Lower leg skin (tissue), 3 donors: ENCODE data around the gene SLC9A9.

Experiments
- POLR2A ChIP-seq, 2 donors: fragments of 450-650 bp; IDR thresholded peaks; one replicate each; pipeline ENCODE4 v1.6.1; 2016 to 2017; ENCODE audit warnings: antibody characterized with exemption in 2 of 2, mild to moderate bottlenecking in 1 of 2, moderate library complexity in 1 of 2
- TF ChIP-seq, protein P1 (sequence below), 3 donors: fragments of 450-650 bp; IDR thresholded peaks; one replicate each; pipeline ENCODE4 v1.5.1; 2016; ENCODE audit warnings: antibody characterized with exemption in 3 of 3, mild to moderate bottlenecking in 3 of 3, moderate library complexity in 2 of 3

DNA sequence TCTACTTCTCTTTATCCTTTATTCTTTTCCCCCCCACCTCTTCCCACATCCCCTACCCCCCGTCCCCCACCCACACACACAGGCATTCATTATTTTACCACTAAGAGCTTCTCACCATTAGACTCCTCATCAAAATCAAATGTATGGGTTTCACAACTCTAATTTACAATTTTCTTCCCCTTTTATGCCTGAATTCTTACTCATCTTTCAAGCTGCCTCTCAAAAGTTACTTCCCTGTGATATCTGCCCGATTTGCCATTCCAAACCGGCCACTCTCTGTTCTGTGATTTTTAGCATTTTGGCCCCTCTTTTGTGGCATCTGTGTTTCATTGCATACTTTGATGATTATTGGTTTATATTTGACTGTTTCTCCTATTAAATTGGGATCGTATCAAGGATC is 42.2 kb downstream of the SLC9A9 start:
- TF ChIP-seq, protein P1, sequence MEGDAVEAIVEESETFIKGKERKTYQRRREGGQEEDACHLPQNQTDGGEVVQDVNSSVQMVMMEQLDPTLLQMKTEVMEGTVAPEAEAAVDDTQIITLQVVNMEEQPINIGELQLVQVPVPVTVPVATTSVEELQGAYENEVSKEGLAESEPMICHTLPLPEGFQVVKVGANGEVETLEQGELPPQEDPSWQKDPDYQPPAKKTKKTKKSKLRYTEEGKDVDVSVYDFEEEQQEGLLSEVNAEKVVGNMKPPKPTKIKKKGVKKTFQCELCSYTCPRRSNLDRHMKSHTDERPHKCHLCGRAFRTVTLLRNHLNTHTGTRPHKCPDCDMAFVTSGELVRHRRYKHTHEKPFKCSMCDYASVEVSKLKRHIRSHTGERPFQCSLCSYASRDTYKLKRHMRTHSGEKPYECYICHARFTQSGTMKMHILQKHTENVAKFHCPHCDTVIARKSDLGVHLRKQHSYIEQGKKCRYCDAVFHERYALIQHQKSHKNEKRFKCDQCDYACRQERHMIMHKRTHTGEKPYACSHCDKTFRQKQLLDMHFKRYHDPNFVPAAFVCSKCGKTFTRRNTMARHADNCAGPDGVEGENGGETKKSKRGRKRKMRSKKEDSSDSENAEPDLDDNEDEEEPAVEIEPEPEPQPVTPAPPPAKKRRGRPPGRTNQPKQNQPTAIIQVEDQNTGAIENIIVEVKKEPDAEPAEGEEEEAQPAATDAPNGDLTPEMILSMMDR (IDR thresholded peaks at IDR 0.05) = no peak
- TF ChIP-seq POLR2A (IDR thresholded peaks at IDR 0.05) = no peak
